Activated naive CD4-positive, alpha-beta T cell treated with anti-CD3 and anti-CD28 coated beads, Interleukin-2, amount 50 U/mL, for 72 hours (primary cell): ENCODE data around the gene CCBE1. TPM values are rescaled to one million over a fixed set of nuclear protein-coding genes. Genes with fewer than 3 reads are reported as not detected.
A peak's percentile ranks its signal among the peaks of the same experiment; 100 is the strongest.
"Not testable (repeated sequence)": the region's sequence is repeated elsewhere in the genome, so short reads cannot be mapped to it uniquely, and the experiment has no call there.

Experiments used
- ATAC-seq, 2 donors: fragments of 150-1000 bp; cut with Tn5 transposase; 2 replicates each; pipeline ENCODE4 v1.10.0; 2021; ENCODE audit warnings: mild to moderate bottlenecking in 2 of 2, moderate library complexity in 2 of 2
- DNase-seq, 2 donors: peaks; one replicate each; pipeline ENCODE4 v3.0.0; 2021 to 2022; ENCODE audit warnings: low spot score in 2 of 2
- H3K27ac Mint-ChIP-seq, 2 donors: one replicate each; pipeline ENCODE4 v1.8.0; 2022; ENCODE audit warnings: mild to moderate bottlenecking in 2 of 2, mixed read lengths in 2 of 2
- H3K36me3 Mint-ChIP-seq, 2 donors: one replicate each; pipeline ENCODE4 v1.8.0; 2022; ENCODE audit warnings: mixed read lengths in 2 of 2
- H3K9me3 Mint-ChIP-seq, 2 donors: one replicate each; pipeline ENCODE4 v1.8.0; 2022; ENCODE audit warnings: mixed read lengths in 2 of 2
- total RNA-seq, 2 donors: library from RNA; stranded (reverse); gene quantifications; one replicate each; pipeline ENCODE4 v1.2.3, GENCODE V29; 2022

Gene CCBE1
- total RNA-seq = under 1 TPM; 0.08 to 0.27 TPM

DNA sequence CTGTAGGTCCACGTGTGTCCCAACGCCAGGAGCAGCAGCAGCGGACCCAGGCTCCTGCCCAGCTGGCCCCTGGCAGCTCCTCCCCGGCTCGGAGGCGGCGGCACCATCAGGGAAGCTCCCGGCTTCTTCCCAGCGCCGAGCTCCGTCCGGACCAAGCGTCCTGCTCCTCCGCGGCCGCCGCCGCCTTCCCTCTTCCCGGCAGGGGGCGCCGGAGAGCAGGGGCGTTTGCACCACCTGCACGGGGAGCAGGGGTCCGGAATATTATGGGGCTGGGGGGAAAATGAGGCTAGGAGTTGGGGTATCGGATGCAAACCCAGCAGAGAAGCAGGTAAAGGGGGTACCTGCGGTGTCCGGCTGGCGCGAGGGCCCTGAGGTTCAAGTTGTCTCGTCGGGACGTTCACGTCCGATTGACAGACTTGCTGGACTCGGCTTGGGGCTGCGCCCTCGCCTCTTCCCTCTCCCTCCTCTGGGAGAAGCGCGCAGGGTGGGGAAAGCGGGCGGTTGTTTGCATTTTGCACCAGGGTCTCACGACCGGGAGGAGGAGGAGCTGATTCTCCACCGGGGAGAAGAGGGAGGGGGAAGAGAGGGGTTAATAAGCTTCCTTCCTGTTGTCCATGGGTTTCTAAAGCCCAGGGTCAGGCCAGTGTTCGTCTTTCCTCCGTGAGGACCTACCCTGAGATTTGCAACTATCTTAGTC, at the start of gene CCBE1:
Gene CCBE1, minus strand, starts transcription at position 188 of the 697 bp plus-strand sequence.
- no peaks in the 10 kb centered on the region for H3K9me3 Mint-ChIP-seq
- DNase-seq (peak in 1 of 2 donors; percentile 82), ATAC-seq (peak in 1 of 2 donors; percentile 82)
- H3K36me3 Mint-ChIP-seq = peaks cover 0 to 4% of the 10 kb centered on the region in 2 donors
- H3K27ac Mint-ChIP-seq = no peak within 1 kb of the TSS

DNA sequence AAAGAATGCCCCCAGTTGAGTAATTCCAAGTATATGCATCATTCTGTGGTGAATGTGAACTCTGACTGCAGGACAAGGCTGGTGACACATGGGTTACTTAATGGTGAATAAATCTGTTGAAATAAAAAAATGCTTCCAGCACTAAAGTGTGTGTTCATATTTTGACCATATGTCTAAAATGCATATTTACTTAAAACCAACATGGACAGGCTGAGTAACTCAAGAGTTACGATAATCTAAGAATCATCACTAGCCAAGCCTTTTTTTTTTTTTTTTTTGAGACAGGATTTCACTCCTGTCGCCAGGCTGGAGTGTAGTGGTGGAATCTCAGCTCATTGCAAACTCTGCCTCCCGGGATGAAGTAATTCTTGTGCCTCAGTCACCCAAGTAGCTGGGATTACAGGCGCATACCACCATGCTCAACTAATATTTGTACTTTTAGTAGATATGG, 47.1 kb upstream of the CCBE1 start:
- no peak overlapping the region for H3K27ac Mint-ChIP-seq
- DNase-seq = no peak
- H3K36me3 Mint-ChIP-seq = no peaks in the 10 kb centered on the region
- no peak for ATAC-seq
- H3K9me3 Mint-ChIP-seq = peaks cover 0 to 4% of the 10 kb centered on the region in 2 donors

DNA sequence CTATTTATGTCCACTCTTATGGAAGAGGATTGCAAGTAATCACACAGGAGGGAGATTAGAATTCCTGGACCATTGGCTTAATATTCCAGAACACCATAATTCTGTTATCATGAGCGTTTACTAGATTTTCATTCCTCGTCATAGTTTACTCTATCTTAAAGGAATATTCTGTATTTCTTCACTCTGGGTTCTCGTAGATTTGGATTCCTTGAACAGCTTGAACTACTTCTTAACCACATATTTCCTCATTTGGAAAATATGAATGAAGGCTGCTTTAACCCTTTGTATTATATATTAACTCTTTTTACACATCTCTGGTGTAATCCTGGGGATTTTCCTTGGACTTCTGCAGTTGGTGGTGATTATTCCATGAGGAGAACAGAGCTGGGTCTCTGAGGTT, 46.3 kb upstream of the CCBE1 start:
- peaks cover 0 to 2% of the 10 kb centered on the region in 2 donors for H3K36me3 Mint-ChIP-seq
- no peak for ATAC-seq
- DNase-seq = no peak
- no peak overlapping the region for H3K27ac Mint-ChIP-seq
- peaks cover 6 to 9% of the 10 kb centered on the region in 2 donors for H3K9me3 Mint-ChIP-seq

DNA sequence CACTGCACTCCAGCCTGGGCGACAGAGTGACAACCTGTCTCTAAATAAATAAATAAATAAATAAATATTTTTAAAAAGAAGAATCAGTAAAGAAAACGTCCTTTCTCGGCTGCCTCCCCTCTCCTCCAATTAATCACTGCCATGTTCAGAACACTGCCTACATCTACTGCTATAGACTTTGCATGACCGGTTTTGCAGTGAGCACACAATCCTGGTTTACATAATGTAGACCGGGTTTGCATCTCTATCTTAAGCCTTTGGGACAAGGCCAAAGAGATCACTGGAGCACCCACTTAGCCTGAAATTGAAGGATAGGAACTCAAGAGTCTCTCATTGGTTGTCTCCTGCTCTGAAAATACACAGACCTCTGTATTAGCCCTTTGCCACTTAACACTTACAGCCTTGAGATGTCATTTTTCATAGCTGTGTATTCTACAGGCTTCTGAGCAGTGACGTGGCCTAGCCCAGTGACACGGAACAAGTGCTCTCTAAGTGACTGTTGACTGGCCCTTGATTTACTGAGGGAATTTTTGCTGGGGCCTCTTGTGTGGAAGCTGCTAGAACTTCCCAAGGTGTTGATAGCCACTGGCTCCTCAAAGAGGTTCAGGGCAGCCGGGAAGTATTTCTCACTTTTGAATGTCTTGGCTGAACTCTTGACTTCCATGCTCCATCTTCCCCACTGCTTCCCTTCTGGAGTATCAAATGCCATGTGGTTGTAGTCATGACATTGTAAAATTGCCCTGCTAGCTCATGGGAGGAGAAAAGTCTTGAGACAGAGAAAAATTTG, 45.3 kb upstream of the CCBE1 start:
- ATAC-seq (no peak), DNase-seq (no peak)
- H3K36me3 Mint-ChIP-seq = peaks cover 0 to 5% of the 10 kb centered on the region in 2 donors
- H3K27ac Mint-ChIP-seq = no peak overlapping the region
- H3K9me3 Mint-ChIP-seq = peaks cover 8 to 9% of the 10 kb centered on the region in 2 donors

DNA sequence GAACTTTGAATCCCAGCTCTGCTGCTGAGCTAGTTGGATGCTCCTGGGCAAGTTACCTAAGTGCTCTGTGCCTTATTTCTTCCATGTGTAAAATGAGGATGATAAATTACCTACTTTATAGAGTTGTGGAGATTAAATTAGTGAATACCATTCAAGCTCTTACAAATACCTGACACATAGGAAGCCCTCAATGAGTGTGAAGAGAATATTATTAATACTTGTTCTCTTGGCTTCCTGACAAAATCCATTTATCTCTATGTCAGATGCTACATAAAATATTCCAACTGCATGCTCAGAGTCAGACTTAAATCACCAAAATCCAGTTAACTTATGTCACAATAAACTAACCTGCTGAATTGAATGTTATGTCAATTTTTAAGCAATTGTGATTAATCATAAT, 42.9 kb upstream of the CCBE1 start:
- Mint-ChIP-seq H3K27ac (no peak overlapping the region), H3K36me3 (peaks cover 0 to 5% of the 10 kb centered on the region in 2 donors), H3K9me3 (peaks cover 8 to 9% of the 10 kb centered on the region in 2 donors)
- DNase-seq (no peak), ATAC-seq (no peak)

DNA sequence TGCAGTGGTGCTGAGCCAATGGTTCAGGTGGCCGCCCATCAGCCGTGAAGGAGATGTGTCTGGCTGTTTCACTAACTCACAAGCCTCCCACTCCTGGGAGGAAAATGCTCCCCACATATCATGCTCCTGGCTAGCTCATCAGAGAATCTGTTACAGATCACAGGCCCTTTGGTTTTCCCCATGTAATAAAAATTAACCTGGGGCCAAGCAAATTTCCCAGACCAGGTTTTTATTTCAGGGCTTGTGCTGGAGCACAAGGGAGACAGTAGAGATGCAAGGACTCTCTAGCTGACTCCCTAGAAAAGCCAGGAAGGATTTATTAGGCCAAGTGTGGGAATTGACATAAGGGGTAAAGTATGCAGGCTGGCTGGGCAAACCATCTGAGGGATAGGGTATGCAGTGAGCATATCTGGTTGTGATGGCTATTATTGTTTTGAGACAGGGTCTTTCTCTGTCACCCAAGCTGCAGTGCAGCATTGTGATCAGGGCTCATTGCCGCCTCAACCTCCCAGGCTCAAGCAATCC, 40.6 kb upstream of the CCBE1 start:
- ATAC-seq (no peak), DNase-seq (no peak)
- Mint-ChIP-seq H3K9me3 (peaks cover 8 to 9% of the 10 kb centered on the region in 2 donors), H3K27ac (no peak overlapping the region), H3K36me3 (peaks cover 0 to 5% of the 10 kb centered on the region in 2 donors)

DNA sequence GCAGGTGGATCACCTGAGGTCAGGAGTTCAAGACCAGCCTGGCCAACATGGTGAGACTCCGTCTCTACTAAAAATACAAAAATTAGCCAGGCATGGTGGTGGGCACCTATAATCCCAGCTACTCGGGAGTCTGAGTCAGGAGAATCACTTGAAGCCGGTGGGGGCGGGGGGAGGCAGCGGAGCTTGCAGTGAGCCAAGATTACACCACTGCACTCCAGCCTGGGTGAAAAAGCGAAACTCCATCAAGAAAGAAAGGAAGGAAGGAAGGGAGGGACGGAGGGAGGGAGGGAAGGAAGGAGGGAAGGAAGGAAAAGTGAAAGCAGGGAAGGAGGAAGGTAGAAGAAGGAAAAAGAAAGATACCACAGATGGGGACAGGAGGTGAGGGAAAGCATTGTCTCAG, 40.1 kb upstream of the CCBE1 start:
- H3K27ac Mint-ChIP-seq, ATAC-seq, DNase-seq, H3K36me3 Mint-ChIP-seq, H3K9me3 Mint-ChIP-seq: not testable (repeated sequence)

DNA sequence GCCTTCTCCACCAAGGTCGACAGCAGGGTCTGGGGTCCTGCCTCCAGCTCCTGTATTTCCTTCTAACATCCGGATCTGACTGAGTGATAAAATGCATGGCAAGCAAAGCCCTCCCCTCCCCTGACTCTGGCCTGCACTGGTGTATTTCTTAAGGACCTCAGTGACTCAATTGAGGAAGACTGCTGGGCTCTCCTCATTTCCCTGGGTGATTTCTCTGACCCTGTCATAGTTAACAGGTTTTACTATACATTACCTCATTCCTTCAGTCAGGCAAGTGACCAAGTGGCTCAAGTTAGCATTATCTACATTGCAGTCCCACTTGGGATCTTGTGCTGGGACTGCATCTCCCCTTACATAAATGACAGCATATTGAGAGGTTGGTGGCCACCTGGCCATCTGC, 38.8 kb upstream of the CCBE1 start:
- no peak for DNase-seq
- ATAC-seq = no peak
- H3K36me3 Mint-ChIP-seq = peaks cover 0 to 5% of the 10 kb centered on the region in 2 donors
- peak overlapping the region in 1 of 2 donors; percentile 15 for H3K27ac Mint-ChIP-seq
- peaks cover 8 to 9% of the 10 kb centered on the region in 2 donors for H3K9me3 Mint-ChIP-seq

DNA sequence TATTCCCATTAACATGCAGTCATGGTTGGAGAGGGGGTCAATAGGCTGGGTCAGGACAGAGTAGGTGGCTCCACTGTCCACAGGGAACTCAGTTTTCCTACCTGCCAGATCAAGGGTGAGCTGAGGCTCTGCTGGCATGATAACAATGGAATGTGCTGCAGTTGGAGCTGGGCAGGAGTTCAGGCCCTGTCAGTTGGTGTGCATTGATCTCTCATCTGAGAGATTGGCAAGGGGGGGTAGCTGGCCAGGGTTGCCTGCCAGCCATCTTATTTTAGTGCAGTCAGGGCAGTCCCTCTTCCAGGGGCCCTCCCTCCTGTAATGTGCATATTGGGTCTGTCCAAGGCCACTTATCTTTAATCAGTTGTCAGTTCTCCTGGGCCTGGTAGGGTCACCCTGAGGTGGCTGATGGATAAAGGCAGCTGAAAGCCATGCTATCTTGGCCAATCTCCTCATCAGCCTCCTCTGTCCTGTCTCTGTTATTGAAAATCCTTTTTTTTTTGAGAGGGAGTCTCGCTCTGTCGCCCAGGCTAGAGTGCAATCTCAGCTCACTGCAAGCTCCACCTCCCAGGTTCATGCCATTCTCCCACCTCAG, 38.1 kb upstream of the CCBE1 start:
- Mint-ChIP-seq H3K9me3 (peaks cover 8 to 9% of the 10 kb centered on the region in 2 donors), H3K36me3 (peaks cover 0 to 5% of the 10 kb centered on the region in 2 donors), H3K27ac (no peak overlapping the region)
- DNase-seq = no peak
- no peak for ATAC-seq

DNA sequence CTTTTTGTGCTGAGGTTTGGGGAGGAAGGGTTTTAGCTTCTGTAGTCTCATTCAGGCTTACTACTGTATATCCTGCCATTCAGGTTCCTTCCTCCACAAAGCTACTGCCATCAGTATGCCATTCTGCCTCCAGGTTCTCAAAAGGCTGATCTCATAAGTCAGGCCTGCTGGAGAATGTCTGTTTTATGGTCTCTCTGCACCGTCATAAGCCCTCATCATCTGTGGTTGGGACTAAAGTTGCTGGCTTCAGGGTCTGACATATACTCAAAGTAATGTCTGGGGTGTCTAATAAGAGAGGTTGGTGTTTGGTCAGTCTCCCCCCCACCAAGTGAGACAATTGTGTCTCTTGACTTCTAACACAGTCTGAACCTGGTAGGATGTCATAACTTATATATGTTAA, 36.2 kb upstream of the CCBE1 start:
- no peak for DNase-seq
- no peak overlapping the region for H3K27ac Mint-ChIP-seq
- no peak for ATAC-seq
- H3K36me3 Mint-ChIP-seq = peaks cover 0 to 2% of the 10 kb centered on the region in 2 donors
- H3K9me3 Mint-ChIP-seq = peaks cover 1 to 2% of the 10 kb centered on the region in 2 donors

DNA sequence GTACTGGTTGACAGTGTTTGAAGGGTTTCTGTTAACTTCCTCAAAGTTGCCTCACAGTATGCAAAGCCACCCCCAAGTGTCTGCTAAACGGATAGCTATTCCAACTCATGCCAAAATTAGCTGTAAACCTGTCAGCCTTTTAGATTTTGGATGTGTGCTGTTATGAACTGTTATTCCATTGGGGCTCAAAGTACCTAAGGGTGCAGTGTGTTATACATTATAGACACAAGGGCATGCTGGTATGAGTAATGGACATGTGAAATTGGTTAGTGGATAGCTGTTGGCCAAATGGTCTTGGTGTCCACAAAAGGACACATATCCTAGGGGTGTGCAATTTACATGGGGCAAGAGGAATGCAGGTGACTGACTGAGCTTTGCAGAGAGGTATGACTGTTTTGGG, 33.7 kb upstream of the CCBE1 start:
- Mint-ChIP-seq H3K27ac (no peak overlapping the region), H3K36me3 (no peaks in the 10 kb centered on the region), H3K9me3 (no peaks in the 10 kb centered on the region)
- no peak for ATAC-seq
- no peak for DNase-seq

DNA sequence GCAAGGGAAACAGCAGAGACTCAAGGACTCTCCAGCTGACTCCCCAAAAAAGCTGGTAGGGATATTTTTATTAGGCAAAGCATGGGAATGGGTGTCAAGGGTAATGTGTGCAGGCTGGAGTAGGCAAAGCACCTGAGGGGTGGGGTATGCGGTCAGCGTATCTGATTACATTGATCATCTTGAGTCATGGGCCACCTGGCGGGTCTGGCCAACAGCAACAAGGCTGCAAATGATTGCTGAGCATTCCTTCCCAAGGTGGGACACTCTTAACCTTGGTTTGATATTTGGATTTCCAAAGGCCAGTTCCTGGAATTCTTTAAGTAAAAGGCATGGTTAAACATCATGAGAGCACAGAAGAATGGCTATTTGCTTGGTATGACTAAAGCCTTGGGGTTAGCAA, 32.6 kb upstream of the CCBE1 start:
- H3K9me3 Mint-ChIP-seq = no peaks in the 10 kb centered on the region
- ATAC-seq (no peak), DNase-seq (no peak)
- no peak overlapping the region for H3K27ac Mint-ChIP-seq
- H3K36me3 Mint-ChIP-seq = no peaks in the 10 kb centered on the region

DNA sequence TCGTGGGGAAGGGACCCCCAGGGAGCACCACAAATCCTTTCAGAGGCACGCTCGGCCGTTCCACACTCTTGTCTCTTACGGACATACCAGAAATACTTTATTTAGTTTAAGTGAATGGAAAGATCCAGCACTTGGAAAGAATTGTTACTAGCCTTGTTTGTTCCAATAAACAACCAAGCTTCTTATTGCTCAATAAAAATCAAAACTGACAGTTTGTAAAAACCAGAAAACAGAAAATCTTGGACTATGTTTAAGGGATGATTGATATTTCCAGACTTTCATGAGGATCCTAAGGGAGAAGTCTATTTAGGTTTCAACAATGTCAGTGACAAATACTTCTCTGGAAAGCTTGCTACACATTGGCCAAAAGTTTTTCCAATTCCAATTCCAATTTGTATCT, 31.6 kb upstream of the CCBE1 start:
- Mint-ChIP-seq H3K27ac (no peak overlapping the region), H3K9me3 (no peaks in the 10 kb centered on the region), H3K36me3 (no peaks in the 10 kb centered on the region)
- DNase-seq (no peak), ATAC-seq (no peak)

DNA sequence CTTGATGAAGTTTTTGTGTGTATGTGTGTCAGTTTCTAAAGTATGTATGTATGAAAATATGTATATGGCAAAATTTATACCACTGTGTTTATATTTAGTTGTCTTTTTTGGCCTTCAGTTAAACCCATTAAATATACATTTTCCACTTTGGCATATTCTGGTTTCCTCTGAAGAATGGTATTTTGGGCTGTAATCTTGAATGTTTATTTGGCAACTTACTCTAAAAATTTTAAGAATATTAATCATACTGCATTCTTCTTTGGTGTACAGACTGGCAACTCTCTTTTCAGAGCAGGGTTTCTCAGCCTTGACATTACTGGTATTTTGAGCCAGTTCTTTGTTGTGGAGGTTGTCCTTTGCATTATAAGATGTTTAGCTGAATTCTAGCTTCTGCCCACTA, 27.9 kb upstream of the CCBE1 start:
- Mint-ChIP-seq H3K9me3 (no peaks in the 10 kb centered on the region), H3K27ac (no peak overlapping the region), H3K36me3 (no peaks in the 10 kb centered on the region)
- DNase-seq (no peak), ATAC-seq (no peak)

DNA sequence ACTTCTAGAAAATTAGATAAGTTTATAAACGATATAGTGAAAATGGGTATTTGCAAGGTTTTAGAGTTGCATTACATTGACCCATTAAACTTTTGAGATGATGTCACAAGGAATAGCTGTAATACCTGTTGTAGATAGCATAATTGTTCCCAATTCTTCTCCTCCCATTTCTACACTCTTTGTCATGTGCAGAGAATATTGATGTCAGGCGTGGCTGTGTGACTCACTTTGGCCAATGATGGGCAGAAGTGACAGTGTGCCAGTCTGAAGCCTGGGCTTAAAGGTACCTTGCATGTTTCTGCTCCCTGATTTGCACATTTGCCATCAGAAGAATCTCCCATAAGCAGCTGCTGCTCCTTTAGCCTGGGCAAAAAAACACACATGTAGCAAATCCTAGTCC, 26.9 kb upstream of the CCBE1 start:
- Mint-ChIP-seq H3K27ac (no peak overlapping the region), H3K9me3 (no peaks in the 10 kb centered on the region), H3K36me3 (no peaks in the 10 kb centered on the region)
- no peak for ATAC-seq
- DNase-seq = no peak

DNA sequence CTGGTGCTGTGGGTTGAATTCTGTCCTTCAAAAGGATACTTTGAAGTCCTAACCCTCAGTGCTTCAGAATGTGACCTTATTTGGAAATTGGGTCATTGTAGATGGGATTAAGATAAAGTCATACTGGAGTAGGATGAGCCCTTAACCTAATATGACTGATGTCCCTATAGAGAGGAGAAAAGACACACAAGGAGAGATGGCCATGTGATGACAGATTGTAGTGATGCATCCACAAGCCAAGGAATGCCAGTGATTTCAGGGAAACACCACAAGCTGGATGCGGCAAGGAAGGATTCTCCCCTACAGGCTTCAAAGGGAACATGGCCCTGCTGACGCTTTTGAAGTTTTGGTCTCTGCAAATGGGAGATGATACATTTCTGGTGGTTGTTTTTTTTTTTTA, 24.7 kb upstream of the CCBE1 start:
- no peak for DNase-seq
- ATAC-seq = no peak
- H3K36me3 Mint-ChIP-seq = no peaks in the 10 kb centered on the region
- H3K9me3 Mint-ChIP-seq = no peaks in the 10 kb centered on the region
- no peak overlapping the region for H3K27ac Mint-ChIP-seq

DNA sequence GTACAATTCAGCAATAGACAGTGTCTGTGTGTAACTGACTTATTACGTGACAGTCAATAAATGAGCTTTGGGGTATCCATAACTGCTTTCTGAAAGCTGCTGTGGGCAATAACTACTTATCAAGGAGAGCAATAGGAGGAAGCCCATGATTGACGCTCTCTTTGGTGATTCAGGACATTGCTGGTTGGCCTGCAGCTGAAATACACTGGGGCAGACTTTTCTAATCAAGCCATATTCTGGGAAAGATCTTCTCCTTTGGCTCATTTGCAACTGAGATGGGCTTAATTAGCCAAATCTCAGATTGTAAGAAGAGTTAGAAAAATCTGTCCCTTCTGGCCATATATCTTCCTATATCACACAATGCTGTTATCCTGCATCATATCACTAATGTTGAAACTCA, 24.0 kb upstream of the CCBE1 start:
- no peak for DNase-seq

More for the DNA sequence above, 24.0 kb upstream of the CCBE1 start:
- no peaks in the 10 kb centered on the region for H3K9me3 Mint-ChIP-seq
- H3K36me3 Mint-ChIP-seq = no peaks in the 10 kb centered on the region
- no peak for ATAC-seq
- H3K27ac Mint-ChIP-seq = no peak overlapping the region
